Measurements from ENCODE around the gene MICU1. TPM values are rescaled to one million over a fixed set of nuclear protein-coding genes. Genes with fewer than 3 reads are reported as not detected.

MICU1 gene
- total RNA-seq, 1 donor from 2014 or later = 79.8 TPM

DNA sequence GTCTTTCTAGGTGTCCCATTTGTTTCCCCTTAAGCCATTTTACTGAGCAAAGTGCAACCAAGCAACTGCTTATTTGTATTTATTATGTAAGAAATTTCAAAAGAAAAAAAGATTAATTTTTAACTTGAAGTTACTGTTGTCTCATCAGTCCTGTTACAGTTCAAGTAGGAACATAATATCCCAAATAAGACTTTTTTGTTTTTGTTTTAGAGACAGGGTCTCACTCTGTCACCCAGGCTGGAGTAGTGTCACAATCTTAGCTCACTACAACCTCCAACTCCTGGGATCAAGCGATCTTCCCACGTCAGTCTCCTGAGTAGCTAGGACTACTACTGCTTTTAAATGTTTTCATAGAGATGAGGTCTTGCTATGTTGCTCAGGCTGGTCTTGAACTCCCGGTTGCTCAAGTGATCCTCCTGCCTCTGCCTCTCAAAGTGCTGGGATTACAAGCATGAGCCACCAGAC lies 101.9 kb downstream of the MICU1 start:
- TF ChIP-seq EZH2 (IDR thresholded peaks at IDR 0.05) (no peak), EZH2phosphoT487 (IDR thresholded peaks at IDR 0.05) (no peak), CTCF (IDR thresholded peaks at IDR 0.05) (no peak)
- Histone ChIP-seq H2AFZ (replicated peaks) (no peak overlapping the region), H3K27me3 (no peaks in the 10 kb centered on the region), H3K9me3 (ENCODE audit: low read depth) (no peaks in the 10 kb centered on the region), H3K4me2 (no peak overlapping the region), H3K79me2 (ENCODE audit: low read depth) (no peaks in the 10 kb centered on the region), H3K9ac (no peak overlapping the region), H3F3A (ENCODE audit: low read depth) (peaks cover 5% of the 10 kb centered on the region), H3K27ac (no peak overlapping the region), H4K20me1 (ENCODE audit: low read depth) (no peaks in the 10 kb centered on the region), H3K36me3 (no peaks in the 10 kb centered on the region), H3K4me3 (no peak overlapping the region), H3K4me1 (peaks cover 8% of the 10 kb centered on the region)
- H3K36me3 Mint-ChIP-seq = no peaks in the 10 kb centered on the region
- H3K9me3 Mint-ChIP-seq = no peaks in the 10 kb centered on the region
- H3K4me1 Mint-ChIP-seq = no peaks in the 10 kb centered on the region
- no peak overlapping the region for H3K27ac Mint-ChIP-seq
- DNase-seq (ENCODE audit: low spot score) = no peak
- no peaks in the 10 kb centered on the region for H3K27me3 Mint-ChIP-seq (ENCODE audit: insufficient read depth, low read depth)
- H3K4me3 Mint-ChIP-seq = no peak overlapping the region

GRCh38 chr10:72523062-72523461 lies 102.8 kb downstream of the MICU1 start:
- H3K4me2 ChIP-seq = no peak overlapping the region
- no peaks in the 10 kb centered on the region for H3K27me3 ChIP-seq
- H3K9me3 ChIP-seq (ENCODE audit: low read depth) = no peaks in the 10 kb centered on the region
- H3K36me3 Mint-ChIP-seq = no peaks in the 10 kb centered on the region
- H3K4me3 ChIP-seq = no peak overlapping the region
- H2AFZ ChIP-seq (replicated peaks) = no peak overlapping the region
- H3K27me3 Mint-ChIP-seq (ENCODE audit: insufficient read depth, low read depth) = no peaks in the 10 kb centered on the region
- no peak overlapping the region for H3K4me3 Mint-ChIP-seq
- no peak overlapping the region for H3K9ac ChIP-seq
- peaks cover 5% of the 10 kb centered on the region for H3F3A ChIP-seq (ENCODE audit: low read depth)
- TF ChIP-seq CTCF (IDR thresholded peaks at IDR 0.05) (no peak), EZH2phosphoT487 (IDR thresholded peaks at IDR 0.05) (no peak), EZH2 (IDR thresholded peaks at IDR 0.05) (no peak)
- no peaks in the 10 kb centered on the region for H4K20me1 ChIP-seq (ENCODE audit: low read depth)
- DNase-seq (ENCODE audit: low spot score) = no peak
- H3K27ac Mint-ChIP-seq = no peak overlapping the region
- no peaks in the 10 kb centered on the region for H3K36me3 ChIP-seq
- no peaks in the 10 kb centered on the region for H3K4me1 Mint-ChIP-seq
- H3K4me1 ChIP-seq = peaks cover 8% of the 10 kb centered on the region
- H3K27ac ChIP-seq = no peak overlapping the region
- H3K9me3 Mint-ChIP-seq = no peaks in the 10 kb centered on the region
- H3K79me2 ChIP-seq (ENCODE audit: low read depth) = no peaks in the 10 kb centered on the region

- no peak overlapping the region for H2AFZ ChIP-seq (replicated peaks)
- no peak overlapping the region for H3K4me3 ChIP-seq
- no peaks in the 10 kb centered on the region for H3K9me3 ChIP-seq (ENCODE audit: low read depth)
- H3K4me1 ChIP-seq = no peaks in the 10 kb centered on the region
- H3K27me3 ChIP-seq = no peaks in the 10 kb centered on the region
- H4K20me1 ChIP-seq (ENCODE audit: low read depth) = no peaks in the 10 kb centered on the region
- no peaks in the 10 kb centered on the region for H3K4me1 Mint-ChIP-seq
- H3K27me3 Mint-ChIP-seq (ENCODE audit: insufficient read depth, low read depth) = no peaks in the 10 kb centered on the region
- H3K9me3 Mint-ChIP-seq = peaks cover 2% of the 10 kb centered on the region
- no peak overlapping the region for H3K4me3 Mint-ChIP-seq
- no peak overlapping the region for H3K4me2 ChIP-seq
- H3K27ac Mint-ChIP-seq = no peak overlapping the region
- no peak for DNase-seq (ENCODE audit: low spot score)
- H3K79me2 ChIP-seq (ENCODE audit: low read depth) = no peaks in the 10 kb centered on the region
- peaks cover 9% of the 10 kb centered on the region for H3K36me3 Mint-ChIP-seq
- H3K36me3 ChIP-seq = no peaks in the 10 kb centered on the region
- no peak overlapping the region for H3K9ac ChIP-seq
- H3K27ac ChIP-seq = no peak overlapping the region
- TF ChIP-seq EZH2 (IDR thresholded peaks at IDR 0.05) = no peak
- no peak for TF ChIP-seq EZH2phosphoT487 (IDR thresholded peaks at IDR 0.05)
- TF ChIP-seq CTCF (IDR thresholded peaks at IDR 0.05) = no peak
- no peaks in the 10 kb centered on the region for H3F3A ChIP-seq (ENCODE audit: low read depth)
Measured at GRCh38 chr10:72517244-72517643, 108.6 kb downstream of the MICU1 start.

Measured in neural progenitor cell (in vitro differentiated cells).